ENCODE results near the gene CT45A10. TPM values are rescaled to one million over a fixed set of nuclear protein-coding genes. Genes with fewer than 3 reads are reported as not detected.
"Not testable (repeated sequence)": the region's sequence is repeated elsewhere in the genome, so short reads cannot be mapped to it uniquely, and the experiment has no call there.

CT45A10 gene, protein sequence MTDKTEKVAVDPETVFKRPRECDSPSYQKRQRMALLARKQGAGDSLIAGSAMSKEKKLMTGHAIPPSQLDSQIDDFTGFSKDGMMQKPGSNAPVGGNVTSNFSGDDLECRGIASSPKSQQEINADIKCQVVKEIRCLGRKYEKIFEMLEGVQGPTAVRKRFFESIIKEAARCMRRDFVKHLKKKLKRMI
- 141 and 152 TPM in 2 replicates for total RNA-seq (2014; rRNA removed; shearing (Covaris generic))
- 23.0 and 32.7 TPM in 2 replicates for polyA plus RNA-seq (2015; cell fraction: cytosol; rRNA removed)
- polyA plus RNA-seq (2015; cell fraction: nucleus; rRNA removed) = 8.7 and 22.5 TPM in 2 replicates

DNA sequence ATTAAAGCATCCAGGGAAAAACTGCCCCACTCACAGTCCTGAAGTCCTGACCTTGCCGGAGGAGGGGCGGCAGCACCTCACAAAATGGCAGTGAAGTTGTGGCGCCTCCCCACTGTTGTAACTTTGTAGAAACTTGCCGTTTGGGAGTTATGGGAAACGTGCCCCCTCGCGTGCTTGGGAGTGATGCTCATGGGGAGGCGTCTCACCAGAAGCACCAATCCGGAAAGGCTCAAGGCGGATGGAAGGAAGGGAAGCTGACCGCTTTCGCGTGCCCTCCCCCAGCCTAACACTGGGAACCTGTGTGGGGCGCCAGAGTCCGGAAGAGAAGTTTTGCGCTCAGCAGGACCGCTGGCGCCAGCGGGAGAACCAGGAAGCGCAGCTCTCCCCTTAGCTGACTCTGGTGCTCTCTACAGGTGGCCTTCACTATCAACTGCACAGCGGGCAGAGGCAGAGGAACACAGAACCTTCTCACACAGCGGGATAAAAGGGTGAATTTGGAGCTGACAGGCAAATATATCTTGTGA is at the start of gene CT45A10, which contains the start of gene SAGE1:
CT45A10 (minus strand) TSS at position 151 of the 524 bp plus-strand sequence. CDS start 8,100 bp downstream, outside the sequence.
SAGE1 (plus strand) TSS at position 423 of the 524 bp plus-strand sequence. CDS start 2,527 bp downstream, outside the sequence.
- DNase-seq (ENCODE audit: low read depth, low spot score) = peak; percentile 87
- in situ Hi-C loops (cut with HindIII; ENCODE audit: low pct_unique_long_range_greater_than_20kb, low sequenced_read_pairs) = no loop called here

DNA sequence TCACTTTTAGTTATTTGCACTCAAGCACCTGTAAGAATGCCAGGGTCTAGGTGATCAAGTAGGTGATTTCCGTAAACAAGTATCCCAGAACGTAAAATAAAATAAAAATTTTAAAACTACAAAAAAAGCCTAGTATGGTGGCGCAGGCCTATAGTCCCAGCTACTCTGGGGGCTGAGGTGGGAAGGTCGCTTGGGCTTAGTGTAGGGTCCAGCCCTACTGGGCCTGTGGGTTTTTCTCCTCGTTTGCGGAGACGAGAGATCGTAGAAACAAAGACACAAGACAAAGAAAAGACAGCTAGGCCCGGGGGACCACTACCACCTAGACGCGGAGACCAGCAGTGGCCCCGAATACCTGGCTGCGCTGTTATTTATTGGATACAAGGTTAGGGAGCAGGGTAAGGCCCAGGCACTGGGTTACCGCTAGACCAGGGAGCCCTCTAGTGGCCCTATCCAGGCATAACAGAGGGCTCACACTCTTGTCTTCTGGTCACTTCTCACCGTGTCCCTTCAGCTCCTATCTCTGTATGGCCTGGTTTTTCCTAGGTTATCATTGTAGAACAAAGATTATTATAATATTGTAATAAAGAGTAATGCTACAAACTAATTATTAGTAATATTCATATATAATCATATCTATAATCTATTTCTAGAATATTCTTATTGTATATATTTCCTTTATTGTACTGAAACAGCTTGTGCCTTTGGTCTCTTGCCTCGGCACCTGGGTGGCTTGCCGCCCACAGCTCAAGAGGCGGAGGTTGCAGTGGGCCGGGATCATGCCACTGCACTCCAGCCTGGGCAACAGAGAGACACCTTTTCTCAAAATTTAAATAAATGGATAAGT is 38.6 kb upstream of the CT45A10 start:
- DNase-seq (ENCODE audit: low read depth, low spot score) = peak; percentile 61
- in situ Hi-C loops (cut with HindIII; ENCODE audit: low pct_unique_long_range_greater_than_20kb, low sequenced_read_pairs) = no loop called here

DNA sequence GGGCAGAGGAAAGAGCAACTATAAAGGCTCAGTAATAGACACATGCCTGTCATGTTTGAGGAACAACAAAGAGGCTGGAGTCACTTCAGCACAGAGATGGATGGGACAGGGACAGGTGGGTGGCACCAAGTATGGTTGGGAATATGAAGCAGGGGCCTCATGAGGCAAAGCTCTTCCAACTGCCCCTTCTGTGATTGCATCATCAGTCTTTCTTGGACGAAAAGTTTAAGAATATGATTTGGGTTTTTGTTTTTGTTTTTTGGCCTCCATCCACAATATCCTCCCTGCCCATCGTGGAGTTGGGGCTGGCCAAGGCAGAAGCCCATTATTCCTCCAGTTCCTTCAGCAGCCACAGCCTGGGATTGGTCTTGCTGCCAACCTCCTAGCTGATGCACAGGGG is 34.7 kb upstream of the CT45A10 start:
- in situ Hi-C loops (cut with HindIII; ENCODE audit: low pct_unique_long_range_greater_than_20kb, low sequenced_read_pairs) = no loop called here
- no peak for DNase-seq (ENCODE audit: low read depth, low spot score)

DNA sequence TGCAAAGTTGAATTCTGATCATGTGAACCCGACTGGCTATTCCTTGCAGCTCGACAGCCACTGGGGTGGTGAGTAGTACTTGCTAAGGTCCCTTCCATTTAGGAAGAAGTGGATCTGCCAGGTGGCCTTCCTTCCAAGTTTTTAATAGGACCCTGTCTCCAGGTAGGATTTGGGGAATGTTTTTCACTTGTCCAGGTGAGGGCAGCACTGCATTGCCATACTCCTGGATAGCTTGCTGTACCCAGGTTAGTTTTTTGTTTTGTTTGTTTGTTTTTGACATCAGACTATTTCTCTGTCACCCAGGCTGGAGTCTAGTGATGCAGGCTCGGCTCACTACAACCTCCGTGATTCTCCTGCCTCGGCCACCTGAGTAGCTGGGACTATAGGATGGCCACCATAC is 30.1 kb upstream of the CT45A10 start:
- peak; percentile 8 for DNase-seq (ENCODE audit: low read depth, low spot score)

DNA sequence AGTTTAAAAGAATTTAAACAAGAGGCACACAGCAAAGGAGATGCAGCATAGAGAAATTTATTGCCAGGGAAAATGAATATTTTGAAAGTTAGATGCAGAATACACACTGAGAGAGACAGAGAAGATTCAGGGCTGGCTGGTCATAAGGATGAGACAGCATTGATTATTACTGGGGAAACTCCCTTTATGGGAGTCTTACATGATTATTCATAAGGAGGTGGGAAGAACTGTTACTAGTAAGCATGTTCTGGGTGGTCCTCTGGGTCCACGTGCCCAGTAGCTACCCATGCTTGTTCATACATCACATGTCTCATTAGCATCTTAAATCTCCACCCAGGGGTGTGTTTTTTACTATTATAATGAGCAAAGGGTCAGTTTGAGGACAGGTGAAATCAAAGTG is 27.3 kb upstream of the CT45A10 start:
- in situ Hi-C loops (cut with HindIII; ENCODE audit: low pct_unique_long_range_greater_than_20kb, low sequenced_read_pairs); DNase-seq (ENCODE audit: low read depth, low spot score): not testable (repeated sequence)

More for the DNA sequence above, 30.1 kb upstream of the CT45A10 start:
- in situ Hi-C loops (cut with HindIII; ENCODE audit: low pct_unique_long_range_greater_than_20kb, low sequenced_read_pairs) = no loop called here

DNA sequence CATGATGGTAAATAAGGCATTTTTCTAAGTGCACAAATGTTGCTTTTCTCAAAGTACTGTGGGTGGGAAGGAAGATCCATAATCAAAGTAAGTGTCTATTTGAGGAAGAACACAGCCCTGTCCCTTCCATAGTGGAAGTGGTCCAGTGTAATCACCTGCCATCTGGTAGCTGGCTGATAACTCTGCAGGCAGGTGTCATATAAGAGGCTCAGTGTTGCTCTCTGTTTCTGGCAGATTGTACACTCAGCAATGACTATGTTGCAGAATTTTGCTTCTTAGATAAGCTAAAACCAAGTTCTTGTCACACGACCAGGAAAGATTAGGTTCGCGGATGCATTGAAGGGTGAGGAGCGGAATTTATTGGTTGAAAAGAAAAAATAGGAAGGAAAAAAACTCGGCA is 21.2 kb upstream of the CT45A10 start:
- DNase-seq (ENCODE audit: low read depth, low spot score) = no peak
- in situ Hi-C loops (cut with HindIII; ENCODE audit: low pct_unique_long_range_greater_than_20kb, low sequenced_read_pairs) = no loop called here

DNA sequence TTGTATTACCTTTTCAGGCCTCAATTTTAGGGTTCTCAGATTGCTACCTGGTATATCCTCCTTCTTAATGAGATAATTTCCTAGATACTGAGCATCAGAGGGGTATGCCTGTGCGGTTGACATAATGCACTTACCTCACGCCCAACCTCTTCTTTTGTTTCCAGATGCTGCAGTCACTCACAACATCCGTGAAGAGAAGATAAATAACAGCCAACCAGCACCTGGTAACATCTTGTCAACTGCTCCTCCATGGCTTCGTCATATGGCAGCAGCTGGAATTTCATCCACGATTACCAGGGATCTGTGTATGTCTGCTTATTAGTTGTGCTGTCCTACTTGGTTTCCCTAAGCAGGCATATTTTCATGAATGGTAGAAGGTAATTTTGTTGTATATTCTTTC is 17.0 kb upstream of the CT45A10 start:
- DNase-seq (ENCODE audit: low read depth, low spot score) = no peak
- in situ Hi-C loops (cut with HindIII; ENCODE audit: low pct_unique_long_range_greater_than_20kb, low sequenced_read_pairs) = no loop called here

DNA sequence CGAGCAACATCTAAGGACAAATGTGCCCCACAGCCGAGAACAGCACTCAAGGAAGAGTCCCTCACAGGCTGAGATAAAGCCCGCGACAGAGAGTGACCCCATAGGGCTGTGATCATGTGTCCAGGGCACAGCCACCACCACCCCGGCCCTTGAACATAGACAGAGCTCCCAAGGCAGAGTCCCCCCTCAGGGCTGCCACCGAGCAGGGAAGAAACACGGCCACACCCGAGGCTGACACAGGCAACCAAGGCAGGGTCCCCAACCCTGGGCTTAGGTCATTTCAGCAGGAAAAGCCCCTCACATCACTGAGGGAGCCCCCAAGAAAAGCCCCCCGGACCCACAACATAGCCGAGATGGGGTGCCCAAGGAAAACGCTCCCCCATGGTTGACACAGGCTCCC is 463 bp downstream of the CT45A10 start:
- in situ Hi-C loops (cut with HindIII; ENCODE audit: low pct_unique_long_range_greater_than_20kb, low sequenced_read_pairs) = no loop called here
- DNase-seq (ENCODE audit: low read depth, low spot score) = no peak

DNA sequence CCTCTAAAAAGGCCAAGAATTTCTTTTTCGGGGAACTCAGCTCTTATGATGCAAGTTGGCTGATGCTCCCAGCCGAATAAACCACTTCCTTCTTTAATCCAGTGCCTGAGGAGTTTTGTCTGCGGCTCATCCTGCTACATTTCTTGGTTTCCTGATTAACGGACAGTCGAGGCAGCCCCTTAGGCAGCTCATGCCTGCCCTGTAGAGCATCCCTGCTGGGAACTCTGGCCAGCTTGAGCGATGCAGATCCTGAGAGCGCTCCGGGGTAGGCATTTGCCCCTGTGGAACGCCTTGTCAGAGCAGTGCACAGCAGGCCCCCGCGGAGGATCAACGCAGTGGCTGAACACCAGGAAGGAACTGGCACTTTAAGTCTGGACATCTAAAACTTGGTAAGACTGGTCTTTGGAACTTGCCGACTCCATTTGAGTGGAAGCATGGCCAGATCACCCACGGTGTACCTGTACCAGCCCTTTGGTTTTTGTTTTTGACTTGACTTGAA is 3.1 kb downstream of the CT45A10 start:
- peak; percentile 19 for DNase-seq (ENCODE audit: low read depth, low spot score)
- in situ Hi-C loops (cut with HindIII; ENCODE audit: low pct_unique_long_range_greater_than_20kb, low sequenced_read_pairs) = no loop called here

DNA sequence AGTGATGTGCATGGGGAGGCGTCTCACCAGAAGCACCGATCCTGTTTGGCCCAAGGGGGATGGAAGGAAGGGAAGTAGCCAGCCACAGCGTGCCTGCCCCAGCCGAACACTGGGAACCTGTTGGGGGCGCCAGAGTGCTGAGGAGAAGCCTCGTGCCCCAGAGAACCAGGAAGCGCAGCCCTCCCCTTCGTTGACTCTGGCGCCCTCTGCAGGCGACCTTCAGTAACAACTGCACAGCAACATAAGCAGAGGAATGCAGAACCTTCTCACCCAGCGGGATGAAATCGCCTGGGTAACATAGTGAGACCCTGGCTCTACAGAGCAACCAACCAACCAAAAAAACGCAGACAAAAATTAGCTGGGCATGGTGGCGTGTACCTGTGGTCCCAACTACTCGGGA is 4.3 kb downstream of the CT45A10 start:
- peak; percentile 54 for DNase-seq (ENCODE audit: low read depth, low spot score)
- in situ Hi-C loops (cut with HindIII; ENCODE audit: low pct_unique_long_range_greater_than_20kb, low sequenced_read_pairs) = not testable (repeated sequence)

DNA sequence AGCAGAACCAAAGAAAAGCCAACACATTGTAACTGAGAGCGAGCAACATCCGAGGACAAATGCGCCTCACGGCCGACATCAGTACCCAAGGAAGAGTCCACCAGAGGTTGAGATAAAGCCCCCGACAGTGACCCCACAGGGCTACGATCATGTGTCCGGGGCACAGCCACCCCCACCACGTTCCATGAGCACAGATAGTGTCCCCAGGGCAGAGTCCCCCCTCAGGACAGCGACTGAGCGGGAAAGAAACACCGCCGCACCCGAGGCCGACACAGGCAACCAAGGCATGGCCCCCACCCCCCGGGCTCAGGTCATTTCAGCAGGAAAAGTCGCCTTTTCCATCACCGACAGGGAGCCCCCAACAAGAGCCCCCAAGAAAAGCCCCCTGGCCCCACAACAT is 5.0 kb downstream of the CT45A10 start:
- in situ Hi-C loops (cut with HindIII; ENCODE audit: low pct_unique_long_range_greater_than_20kb, low sequenced_read_pairs); DNase-seq (ENCODE audit: low read depth, low spot score): not testable (repeated sequence)

DNA sequence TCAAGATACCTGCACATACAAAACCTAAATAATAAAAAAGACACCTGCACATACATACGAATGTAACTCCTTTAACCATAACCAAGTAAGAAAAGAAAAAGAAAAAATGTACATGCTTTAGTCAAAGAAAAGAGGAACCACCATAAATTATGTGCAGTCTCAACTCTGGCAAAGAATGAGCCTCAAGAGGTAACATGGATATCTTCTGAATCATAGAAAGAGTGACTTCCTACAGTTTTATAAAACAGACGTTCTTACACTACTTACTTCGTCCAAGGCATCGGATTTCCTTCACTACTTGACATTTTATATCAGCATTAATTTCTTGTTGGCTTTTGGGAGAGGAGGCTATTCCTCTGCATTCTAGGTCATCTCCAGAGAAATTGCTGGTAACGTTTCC is 10.5 kb downstream of the CT45A10 start:
- DNase-seq (ENCODE audit: low read depth, low spot score); in situ Hi-C loops (cut with HindIII; ENCODE audit: low pct_unique_long_range_greater_than_20kb, low sequenced_read_pairs): not testable (repeated sequence)

DNA sequence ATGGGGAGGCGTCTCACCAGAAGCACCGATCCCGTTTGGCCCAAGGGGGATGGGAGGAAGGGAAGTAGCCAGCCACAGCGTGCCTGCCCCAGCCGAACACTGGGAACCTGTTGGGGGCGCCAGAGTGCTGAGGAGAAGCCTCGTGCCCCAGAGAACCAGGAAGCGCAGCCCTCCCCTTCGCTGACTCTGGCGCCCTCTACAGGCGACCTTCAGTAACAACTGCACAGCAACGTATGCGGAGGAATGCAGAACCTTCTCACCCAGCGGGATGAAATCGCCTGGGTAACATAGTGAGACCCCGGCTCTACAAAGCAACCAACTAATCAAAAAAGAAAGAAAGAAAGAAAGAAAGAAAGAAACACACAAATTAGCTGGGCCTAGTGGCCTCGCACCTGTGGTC is 21.5 kb downstream of the CT45A10 start, which contains the start of gene CT45A9:
CT45A9 (minus strand) TSS at position 101 of the 400 bp plus-strand sequence. CDS start 3,751 bp downstream, outside the sequence.
- in situ Hi-C loops (cut with HindIII; ENCODE audit: low pct_unique_long_range_greater_than_20kb, low sequenced_read_pairs); DNase-seq (ENCODE audit: low read depth, low spot score): not testable (repeated sequence)

DNA sequence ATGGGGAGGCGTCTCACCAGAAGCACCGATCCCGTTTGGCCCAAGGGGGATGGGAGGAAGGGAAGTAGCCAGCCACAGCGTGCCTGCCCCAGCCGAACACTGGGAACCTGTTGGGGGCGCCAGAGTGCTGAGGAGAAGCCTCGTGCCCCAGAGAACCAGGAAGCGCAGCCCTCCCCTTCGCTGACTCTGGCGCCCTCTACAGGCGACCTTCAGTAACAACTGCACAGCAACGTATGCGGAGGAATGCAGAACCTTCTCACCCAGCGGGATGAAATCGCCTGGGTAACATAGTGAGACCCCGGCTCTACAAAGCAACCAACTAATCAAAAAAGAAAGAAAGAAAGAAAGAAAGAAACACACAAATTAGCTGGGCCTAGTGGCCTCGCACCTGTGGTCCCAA is 38.8 kb downstream of the CT45A10 start, which contains the start of gene CT45A8:
CT45A8 (minus strand) TSS at position 101 of the 400 bp plus-strand sequence. CDS start 3,755 bp downstream, outside the sequence.
- in situ Hi-C loops (cut with HindIII; ENCODE audit: low pct_unique_long_range_greater_than_20kb, low sequenced_read_pairs); DNase-seq (ENCODE audit: low read depth, low spot score): not testable (repeated sequence)

DNA sequence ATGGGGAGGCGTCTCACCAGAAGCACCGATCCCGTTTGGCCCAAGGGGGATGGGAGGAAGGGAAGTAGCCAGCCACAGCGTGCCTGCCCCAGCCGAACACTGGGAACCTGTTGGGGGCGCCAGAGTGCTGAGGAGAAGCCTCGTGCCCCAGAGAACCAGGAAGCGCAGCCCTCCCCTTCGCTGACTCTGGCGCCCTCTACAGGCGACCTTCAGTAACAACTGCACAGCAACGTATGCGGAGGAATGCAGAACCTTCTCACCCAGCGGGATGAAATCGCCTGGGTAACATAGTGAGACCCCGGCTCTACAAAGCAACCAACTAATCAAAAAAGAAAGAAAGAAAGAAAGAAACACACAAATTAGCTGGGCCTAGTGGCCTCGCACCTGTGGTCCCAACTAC is 56.1 kb downstream of the CT45A10 start, which contains the start of gene CT45A7:
CT45A7 (minus strand) TSS at position 101 of the 400 bp plus-strand sequence. CDS start 3,747 bp downstream, outside the sequence.
- DNase-seq (ENCODE audit: low read depth, low spot score); in situ Hi-C loops (cut with HindIII; ENCODE audit: low pct_unique_long_range_greater_than_20kb, low sequenced_read_pairs): not testable (repeated sequence)

Measured in SK-MEL-5 (cell line).